ENCODE results near the gene MAD1L1. TPM values are rescaled to one million over a fixed set of nuclear protein-coding genes. Genes with fewer than 3 reads are reported as not detected.

Gene MAD1L1
- total and polyA plus RNA-seq, 2 of the 4 experiments (the other 2 are of a cell fraction), result 29.0 to 40.9 TPM

DNA sequence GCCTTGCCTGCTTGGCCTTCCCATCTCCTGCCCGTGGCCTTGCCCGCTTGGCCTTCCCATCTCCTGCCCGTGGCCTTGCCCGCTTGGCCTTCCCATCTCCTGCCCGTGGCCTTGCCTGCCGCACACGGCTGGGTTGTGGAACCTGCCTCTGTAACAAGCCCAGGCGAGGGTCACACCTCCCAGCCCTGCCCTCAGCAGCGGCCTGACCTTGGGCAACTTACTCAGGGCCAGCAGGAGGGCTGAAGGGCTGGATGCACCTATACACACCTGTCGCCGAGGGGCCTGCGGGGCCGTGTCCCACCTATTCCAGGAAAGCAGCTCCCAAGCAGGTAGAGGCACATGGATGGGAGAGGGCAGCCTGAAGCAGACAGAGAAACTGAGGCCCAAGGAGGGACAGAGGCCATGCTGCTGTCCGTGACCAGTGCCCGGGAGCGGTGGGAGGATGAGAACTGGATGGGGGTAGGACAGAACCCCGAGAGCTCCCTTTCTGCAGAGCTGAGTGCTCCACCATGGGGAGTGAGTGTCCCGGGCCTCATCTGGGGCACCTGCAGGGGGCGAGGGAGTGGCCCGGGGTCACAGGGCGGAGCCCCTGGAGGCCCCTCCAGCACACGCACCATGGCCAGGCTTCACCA, 285.0 kb downstream of the MAD1L1 start:
- H4K20me1 ChIP-seq (ENCODE audit: insufficient read depth, low read length), result no peaks in the 10 kb centered on the region; the same call in 1 of the 2 replicates
- H2BK20ac ChIP-seq (ENCODE audit: low read depth, low read length), result no peak overlapping the region
- no peak overlapping the region for H2BK120ac ChIP-seq (ENCODE audit: low read depth, low read length)
- H3K36me3 ChIP-seq (ENCODE audit: control insufficient read depth, insufficient read depth, low read length), result peaks cover 3% of the 10 kb centered on the region; the same call in 1 of the 2 replicates
- no peak overlapping the region for H3K4ac ChIP-seq (ENCODE audit: low read depth, low read length)
- WGBS, 2 experiments (ENCODE audit: extremely low coverage in 2 of 2, insufficient read length in 1 of 2), result 92% methylated on average over 14 of the region's 22 CpGs; no CpG with 5 or more reads in 1 of the 2 experiments
- TF ChIP-seq CEBPB (IDR thresholded peaks at IDR 0.05; ENCODE audit: low read depth, low read length), result no peak
- no peak for TF ChIP-seq POLR2A (IDR thresholded peaks at IDR 0.05; ENCODE audit: low read depth, low read length)
- TF ChIP-seq, protein P1, sequence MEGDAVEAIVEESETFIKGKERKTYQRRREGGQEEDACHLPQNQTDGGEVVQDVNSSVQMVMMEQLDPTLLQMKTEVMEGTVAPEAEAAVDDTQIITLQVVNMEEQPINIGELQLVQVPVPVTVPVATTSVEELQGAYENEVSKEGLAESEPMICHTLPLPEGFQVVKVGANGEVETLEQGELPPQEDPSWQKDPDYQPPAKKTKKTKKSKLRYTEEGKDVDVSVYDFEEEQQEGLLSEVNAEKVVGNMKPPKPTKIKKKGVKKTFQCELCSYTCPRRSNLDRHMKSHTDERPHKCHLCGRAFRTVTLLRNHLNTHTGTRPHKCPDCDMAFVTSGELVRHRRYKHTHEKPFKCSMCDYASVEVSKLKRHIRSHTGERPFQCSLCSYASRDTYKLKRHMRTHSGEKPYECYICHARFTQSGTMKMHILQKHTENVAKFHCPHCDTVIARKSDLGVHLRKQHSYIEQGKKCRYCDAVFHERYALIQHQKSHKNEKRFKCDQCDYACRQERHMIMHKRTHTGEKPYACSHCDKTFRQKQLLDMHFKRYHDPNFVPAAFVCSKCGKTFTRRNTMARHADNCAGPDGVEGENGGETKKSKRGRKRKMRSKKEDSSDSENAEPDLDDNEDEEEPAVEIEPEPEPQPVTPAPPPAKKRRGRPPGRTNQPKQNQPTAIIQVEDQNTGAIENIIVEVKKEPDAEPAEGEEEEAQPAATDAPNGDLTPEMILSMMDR (conservative IDR thresholded peaks at IDR 0.05; ENCODE audit: low read depth, low read length), result no peak
- no peak for TF ChIP-seq USF2 (IDR thresholded peaks at IDR 0.05; ENCODE audit: low read depth, low read length)
- TF ChIP-seq NFE2L2 (IDR thresholded peaks at IDR 0.05; ENCODE audit: low read depth, low read length), result no peak
- TF ChIP-seq MAZ (IDR thresholded peaks at IDR 0.05; ENCODE audit: borderline replicate concordance, low read depth, low read length), result no peak
- TF ChIP-seq FOS (IDR thresholded peaks at IDR 0.05; ENCODE audit: low read depth, low read length), result no peak
- TF ChIP-seq RAD21 (IDR thresholded peaks at IDR 0.05; ENCODE audit: low read length), result no peak
- no TSS peak for BruUV-seq (replicated peaks)
- H3K23ac ChIP-seq (ENCODE audit: low read depth, low read length), result no peak overlapping the region
- H2BK15ac ChIP-seq (ENCODE audit: low read depth, low read length), result no peak overlapping the region
- H3K18ac ChIP-seq (ENCODE audit: low read depth, low read length), result no peak overlapping the region
- H3K9me3 ChIP-seq (ENCODE audit: control insufficient read depth, insufficient read depth, low read length), result no peaks in the 10 kb centered on the region
- H2AK5ac ChIP-seq (ENCODE audit: low read depth, low read length), result no peak overlapping the region
- H2AFZ ChIP-seq (replicated peaks; ENCODE audit: low read length, poor library complexity), result no peak overlapping the region
- DNase-seq (no peak), ATAC-seq (ENCODE audit: low read depth) (no peak)
- no peak overlapping the region for H3K9ac ChIP-seq (ENCODE audit: low read depth, low read length)
- H3K27ac ChIP-seq (ENCODE audit: insufficient read depth, low read length), result no peak overlapping the region
- no peak overlapping the region for H4K91ac ChIP-seq (ENCODE audit: insufficient read depth, low read depth, low read length)
- in situ Hi-C loops (cut with MboI; ENCODE audit: low sequenced_read_pairs) (no loop called here), intact Hi-C loops (cut with micrococcal nuclease) (no loop called here), dilution Hi-C loops (cut with HindIII; ENCODE audit: low sequenced_read_pairs, unreplicated experiment) (no loop called here)
- peaks cover 0 to 2% of the 10 kb centered on the region in 2 experiments; a peak in 1 of 4 replicates for H3K79me1 ChIP-seq (ENCODE audit: low read depth in 1 of 2, low read length in 2 of 2)
- POLR2A ChIA-PET (ENCODE audit: unreplicated experiment), result no interaction called here
- no peak overlapping the region for H2AK9ac ChIP-seq (replicated peaks; ENCODE audit: low read depth, low read length, poor library complexity)
- no peak overlapping the region for H4K5ac ChIP-seq (ENCODE audit: low read depth, low read length)
- no peak overlapping the region for H3K4me3 ChIP-seq (ENCODE audit: insufficient read depth, low read depth, low read length)
- H4K8ac ChIP-seq (ENCODE audit: low read depth in 2 of 2, low read length in 2 of 2), result no peak overlapping the region
- H3K9me1 ChIP-seq (ENCODE audit: insufficient read depth, low read length), result peaks cover 2% of the 10 kb centered on the region; the same call in 1 of the 2 replicates
- H3K56ac ChIP-seq (ENCODE audit: extremely low read depth, insufficient read depth, low read length), result no peak overlapping the region
- no peaks in the 10 kb centered on the region for H3K4me1 ChIP-seq (ENCODE audit: control insufficient read depth, insufficient read depth, low read length)
- no peak overlapping the region for H2BK5ac ChIP-seq (ENCODE audit: low read depth, low read length, poor library complexity, severe bottlenecking)
- no peak overlapping the region for H3K14ac ChIP-seq (replicated peaks; ENCODE audit: low read depth, low read length)
- no peaks in the 10 kb centered on the region for H3K27me3 ChIP-seq (ENCODE audit: control insufficient read depth, insufficient read depth, low read length)
- CTCF ChIA-PET, result no interaction called here
- H3K4me2 ChIP-seq (ENCODE audit: low read depth, low read length), result no peak overlapping the region
